Brain microvascular endothelial cell (primary cell): ENCODE measurements around the gene ZNF570.
A peak's percentile ranks its signal among the peaks of the same experiment; 100 is the strongest.

ENCODE experiments used
- DNase-seq: peaks from one replicate; pipeline ENCODE4 v3.0.0-alpha.2; 2020
- H3K27ac ChIP-seq: fragments of 250-450 bp; sonication (Bioruptor Pico); 2 replicates; pipeline ENCODE4 v1.5.1; 2020; ENCODE audit warnings: mild to moderate bottlenecking, moderate library complexity
- H3K27me3 ChIP-seq: fragments of 250-450 bp; sonication (Bioruptor Pico); replicated peaks from 2 replicates; pipeline ENCODE4 v1.5.1; 2020; ENCODE audit warnings: mild to moderate bottlenecking
- H3K36me3 ChIP-seq: fragments of 250-450 bp; sonication (Bioruptor Pico); replicated peaks from 2 replicates; pipeline ENCODE4 v1.5.1; 2020; ENCODE audit warnings: mild to moderate bottlenecking
- H3K4me3 ChIP-seq: 2 replicates; pipeline ENCODE4 v1.5.1; 2011; ENCODE audit warnings: low read depth, mild to moderate bottlenecking, control low read depth, low read length, moderate library complexity
- CTCF ChIP-seq: IDR thresholded peaks from 2 replicates; pipeline ENCODE4 v1.5.1; 2011; ENCODE audit warnings: low read depth, mild to moderate bottlenecking, moderate library complexity, low read length, control low read depth, inconsistent platforms; ENCODE audit errors: missing control alignments
- in situ Hi-C: cut with HindIII; loops from 2 replicates; pipeline ENCODE4 v1.10.0; 2017; ENCODE audit warnings: low sequenced_read_pairs, low pct_ligation_motif_present

ZNF570 gene

DNA sequence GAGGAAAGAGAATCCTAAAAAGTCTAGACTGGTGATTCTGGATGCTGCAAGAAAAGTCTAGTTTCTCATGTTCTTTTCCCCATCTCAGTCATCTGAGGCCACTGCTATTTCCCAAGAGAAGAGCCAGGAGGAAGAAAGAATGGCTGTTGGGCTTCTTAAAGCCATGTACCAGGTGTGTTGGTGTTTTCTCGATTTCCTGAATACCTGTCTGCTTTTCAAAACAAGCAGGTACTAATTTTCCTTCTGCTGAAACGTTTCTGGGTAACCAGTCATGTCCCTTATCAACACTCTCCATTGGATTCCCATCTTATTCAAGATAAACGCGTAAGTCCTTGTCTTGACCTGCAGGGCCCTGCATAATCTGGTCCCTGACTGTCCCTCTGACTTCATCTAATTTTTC is 1.1 kb downstream of the ZNF570 start:
- DNase-seq = no peak
- in situ Hi-C loops = no loop called here
- Histone ChIP-seq H3K36me3 (peaks cover 4% of the 10 kb centered on the region), H3K4me3 (peak overlapping the region; percentile 99), H3K27me3 (no peaks in the 10 kb centered on the region), H3K27ac (no peak overlapping the region)
- no peak for TF ChIP-seq CTCF

DNA sequence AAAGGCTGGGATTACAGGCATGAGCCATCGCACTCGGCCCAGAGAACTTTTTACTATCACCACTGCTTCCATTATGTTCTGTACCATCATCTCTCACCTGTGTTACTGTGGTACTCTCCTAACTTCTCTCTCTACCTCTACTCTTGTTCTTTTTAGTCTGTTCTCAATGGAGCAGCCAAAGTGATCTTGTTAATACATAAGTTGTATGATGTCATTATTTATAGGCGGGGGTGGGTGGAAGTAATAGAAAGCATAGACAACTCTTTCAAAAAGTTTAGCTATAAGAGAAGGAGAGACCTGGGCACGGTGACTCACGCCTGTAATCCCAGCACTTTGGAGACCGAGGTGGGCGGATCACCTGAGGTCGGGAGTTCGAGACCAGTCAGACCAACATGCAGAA is 3.0 kb downstream of the ZNF570 start:
- TF ChIP-seq CTCF = no peak
- in situ Hi-C loops = no loop called here
- no peak overlapping the region for H3K4me3 ChIP-seq
- no peak overlapping the region for H3K27ac ChIP-seq
- peaks cover 20% of the 10 kb centered on the region for H3K36me3 ChIP-seq
- DNase-seq = no peak
- no peaks in the 10 kb centered on the region for H3K27me3 ChIP-seq

DNA sequence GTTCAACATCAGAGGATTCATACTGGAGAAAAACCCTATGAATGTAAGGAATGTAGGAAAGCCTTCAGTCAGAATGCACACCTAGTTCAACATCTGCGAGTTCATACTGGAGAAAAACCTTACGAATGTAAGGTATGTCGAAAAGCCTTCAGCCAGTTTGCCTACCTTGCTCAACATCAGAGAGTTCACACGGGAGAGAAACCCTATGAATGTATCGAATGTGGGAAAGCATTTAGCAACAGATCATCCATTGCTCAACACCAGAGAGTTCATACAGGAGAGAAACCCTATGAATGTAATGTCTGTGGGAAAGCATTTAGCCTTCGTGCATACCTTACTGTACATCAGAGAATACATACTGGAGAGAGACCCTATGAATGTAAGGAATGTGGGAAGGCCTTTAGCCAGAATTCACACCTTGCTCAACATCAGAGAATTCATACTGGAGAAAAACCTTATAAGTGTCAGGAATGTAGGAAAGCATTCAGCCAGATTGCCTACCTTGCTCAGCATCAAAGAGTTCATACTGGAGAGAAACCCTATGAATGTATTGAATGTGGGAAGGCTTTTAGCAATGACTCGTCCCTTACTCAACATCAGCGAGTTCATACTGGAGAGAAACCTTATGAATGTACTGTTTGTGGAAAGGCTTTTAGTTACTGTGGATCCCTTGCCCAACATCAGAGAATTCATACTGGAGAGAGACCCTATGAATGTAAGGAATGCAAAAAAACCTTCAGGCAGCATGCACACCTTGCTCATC is 15.4 kb downstream of the ZNF570 start:
- Histone ChIP-seq H3K4me3 (no peak overlapping the region), H3K36me3 (peaks cover 21% of the 10 kb centered on the region), H3K27ac (no peak overlapping the region), H3K27me3 (no peaks in the 10 kb centered on the region)
- no peak for DNase-seq
- in situ Hi-C loops = no loop called here
- TF ChIP-seq CTCF = no peak

- Histone ChIP-seq H3K4me3 (no peak overlapping the region), H3K27me3 (no peaks in the 10 kb centered on the region), H3K36me3 (no peaks in the 10 kb centered on the region), H3K27ac (no peak overlapping the region)
- no peak for TF ChIP-seq CTCF
- DNase-seq = no peak
- in situ Hi-C loops = no loop called here
Measured at GRCh38 chr19:37492213-37492612, 23.1 kb downstream of the ZNF570 start.

DNA sequence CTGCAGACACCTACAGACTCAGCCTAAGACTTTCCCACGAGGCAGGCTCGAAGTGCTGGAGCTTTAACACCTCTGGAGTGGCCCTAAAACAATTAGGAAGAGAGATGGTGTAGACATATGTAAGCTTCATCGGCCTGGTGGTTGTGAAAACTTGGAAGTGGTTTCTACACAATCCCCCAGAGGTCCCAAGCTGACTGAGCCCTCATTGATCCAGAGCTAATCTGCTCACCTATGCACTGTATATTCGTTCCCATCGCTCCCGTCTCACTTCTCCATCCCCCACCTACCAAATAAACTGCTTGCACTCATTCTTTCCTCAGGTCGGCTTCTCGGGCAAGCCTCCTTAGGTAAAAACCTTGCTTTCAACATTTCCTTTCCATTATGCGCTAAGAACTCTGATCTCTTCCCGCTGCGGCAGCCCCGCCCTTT is 36.8 kb downstream of the ZNF570 start:
- Histone ChIP-seq H3K27me3 (no peaks in the 10 kb centered on the region), H3K4me3 (peak overlapping the region; percentile 72), H3K36me3 (no peaks in the 10 kb centered on the region), H3K27ac (peak overlapping the region; percentile 36)
- no peak for TF ChIP-seq CTCF
- DNase-seq = no peak
- in situ Hi-C loops = no loop called here
